MCF 10A (cell line): ENCODE measurements around the gene MAPKAP1. TPM values are rescaled to one million over a fixed set of nuclear protein-coding genes. Genes with fewer than 3 reads are reported as not detected.

Source experiments
- BruUV-seq: library from RNA; stranded (reverse); fragments of 400-500 nt; replicated peaks from 2 replicates; lab custom pipeline; 2021; lab: Mats Ljungman, UMichigan
- CTCF ChIA-PET: fragments of 300-600 bp; sonication (Branson Sonifier 250); formaldehyde crosslinking; extraction: SDS; loops from one replicate; lab custom pipeline; 2021; ENCODE audit warnings: antibody characterized with exemption, inconsistent platforms; lab: Yijun Ruan, JAX
- POLR2A ChIA-PET: fragments of 300-600, 350-650 bp; sonication (Branson Sonifier 250); formaldehyde crosslinking; extraction: SDS; loops from one replicate; lab custom pipeline; 2020; ENCODE audit warnings: antibody characterized with exemption, inconsistent platforms; lab: Yijun Ruan, JAX
- DNase-seq: peaks from one replicate; pipeline ENCODE4 v3.0.0-alpha.2; 2018; ENCODE audit not compliant: unreplicated experiment
- H3K27ac Mint-ChIP-seq: one replicate; pipeline ENCODE4 v1.8.0; 2022; ENCODE audit warnings: mild to moderate bottlenecking, low read depth, mixed read lengths; ENCODE audit not compliant: unreplicated experiment
- H3K27me3 Mint-ChIP-seq: one replicate; pipeline ENCODE4 v1.8.0; 2022; ENCODE audit warnings: mixed read lengths; ENCODE audit not compliant: insufficient read depth, unreplicated experiment
- H3K36me3 Mint-ChIP-seq: one replicate; pipeline ENCODE4 v1.8.0; 2022; ENCODE audit warnings: mild to moderate bottlenecking, moderate library complexity, mixed read lengths; ENCODE audit not compliant: insufficient read depth, unreplicated experiment
- H3K4me1 Mint-ChIP-seq: one replicate; pipeline ENCODE4 v1.8.0; 2022; ENCODE audit warnings: mixed read lengths; ENCODE audit not compliant: insufficient read depth, unreplicated experiment
- H3K4me3 Mint-ChIP-seq: one replicate; pipeline ENCODE4 v1.8.0; 2022; ENCODE audit warnings: mild to moderate bottlenecking, moderate library complexity, mixed read lengths; ENCODE audit not compliant: unreplicated experiment
- H3K9me3 Mint-ChIP-seq: one replicate; pipeline ENCODE4 v1.8.0; 2022; ENCODE audit warnings: mixed read lengths; ENCODE audit not compliant: unreplicated experiment
- CTCF ChIP-seq: fragments of 200-600 bp; IDR thresholded peaks from one replicate; pipeline ENCODE4 v1.8.0; 2022; ENCODE audit warnings: antibody characterized with exemption, mild to moderate bottlenecking; ENCODE audit not compliant: unreplicated experiment
- intact Hi-C: fragments of 100-400 bp; cut with micrococcal nuclease; formaldehyde crosslinking; loops from 2 replicates; pipeline ENCODE4 v1.14.1; 2022
- total RNA-seq: library from RNA; stranded (reverse); gene quantifications from 2 replicates; pipeline ENCODE4 v1.2.3, GENCODE V29; 2022

The MAPKAP1 gene
- total RNA-seq, 1 experiment from 2014 or later, result 74.9 TPM

DNA sequence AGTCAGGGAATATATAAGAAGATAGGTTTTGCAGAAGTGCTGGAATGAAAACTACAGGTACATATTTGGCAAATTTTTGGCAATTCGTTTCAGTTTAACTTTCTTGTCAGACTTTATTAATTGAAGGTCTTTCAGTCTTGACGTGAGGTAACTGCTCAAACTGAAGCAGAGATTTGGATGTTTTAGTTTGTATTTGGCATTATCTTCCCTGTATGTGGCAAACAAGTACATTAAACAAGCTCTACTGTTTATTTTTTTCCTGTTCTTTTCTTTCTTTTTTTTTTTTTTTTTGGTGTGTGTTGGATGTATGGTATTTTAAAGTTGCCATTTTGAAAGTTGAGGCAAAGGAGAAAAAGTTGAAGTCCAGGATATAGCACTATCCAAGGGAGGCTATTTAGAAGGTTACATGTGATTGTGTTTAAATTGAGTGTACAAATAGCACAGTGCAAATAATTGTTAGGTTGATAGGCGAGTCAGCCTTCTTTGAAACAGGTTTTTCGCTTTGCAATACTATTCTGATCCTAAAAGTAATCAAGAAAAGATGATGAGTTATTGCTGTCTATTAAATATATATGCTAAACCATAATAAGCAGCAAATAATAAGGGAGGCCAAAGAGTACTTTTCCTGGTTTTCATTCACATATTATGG is 42.4 kb upstream of the MAPKAP1 start:
- BruUV-seq, result TSS peak; percentile 42

DNA sequence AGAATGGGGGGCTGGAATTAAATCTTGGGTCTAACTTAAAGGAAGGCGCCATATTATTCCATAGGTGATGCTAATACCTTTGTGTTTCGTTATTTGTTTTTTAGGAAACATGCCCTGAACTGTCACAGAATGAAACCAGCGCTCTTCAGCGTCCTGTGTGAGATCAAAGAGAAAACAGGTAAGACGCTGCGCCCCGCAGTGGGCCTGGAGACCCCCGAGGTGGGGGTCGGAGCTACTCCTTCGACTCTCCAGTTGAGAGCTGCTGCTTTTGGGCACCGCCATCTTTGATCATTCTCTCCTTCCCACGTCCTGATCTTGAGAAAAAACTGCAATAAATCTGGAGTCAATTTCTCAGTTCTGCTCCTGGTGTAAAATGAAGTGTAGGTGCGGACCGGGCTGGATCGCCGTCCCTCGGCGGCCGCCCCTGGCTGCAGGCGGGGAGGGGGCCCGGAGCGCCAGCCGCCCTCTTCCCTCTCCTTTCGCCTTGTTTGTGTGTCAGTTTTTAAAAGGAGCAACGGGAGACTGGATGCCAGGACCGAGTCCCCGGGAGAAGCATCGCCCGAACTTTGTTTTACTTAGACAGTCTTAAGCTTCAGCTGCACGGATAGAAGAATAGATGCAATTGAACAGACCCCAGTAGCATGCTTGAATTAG is 41.6 kb upstream of the MAPKAP1 start:
- intact Hi-C loops, result loop anchor here (5.0 to 10.0 kb wide), 5 partner anchors 46 to 746 kb away; no protein-coding TSS in a partner anchor
- CTCF ChIA-PET, result interaction anchor here (0.6 to 1.1 kb wide), 4 partner anchors 17 to 650 kb away, joined by 3 to 5 read pairs (median 4); no protein-coding TSS in a partner anchor
- peak overlapping the region; percentile 84 for H3K4me3 Mint-ChIP-seq
- no peaks in the 10 kb centered on the region for H3K36me3 Mint-ChIP-seq
- no peak for TF ChIP-seq CTCF
- no TSS peak for BruUV-seq
- no peaks in the 10 kb centered on the region for H3K27me3 Mint-ChIP-seq
- H3K9me3 Mint-ChIP-seq, result no peaks in the 10 kb centered on the region
- POLR2A ChIA-PET, result interaction anchor here (0.7 to 3.9 kb wide), 14 partner anchors 8 to 183 kb away, joined by 3 to 31 read pairs (median 4); partner anchors contain the start of gene MAPKAP1
- DNase-seq, result peak; percentile 34
- H3K4me1 Mint-ChIP-seq, result peaks cover 34% of the 10 kb centered on the region
- H3K27ac Mint-ChIP-seq, result peak overlapping the region; percentile 80

More for the DNA sequence above, 42.4 kb upstream of the MAPKAP1 start:
- no peak for TF ChIP-seq CTCF
- ChIA-PET CTCF (interaction anchor here (0.7 to 1.1 kb wide), 5 partner anchors 189 to 870 kb away, joined by 4 to 5 read pairs (median 5); no protein-coding TSS in a partner anchor), POLR2A (interaction anchor here (0.8 to 3.9 kb wide), 14 partner anchors 7 to 508 kb away, joined by 3 to 31 read pairs (median 5); partner anchors contain the start of genes HSPA5 and MAPKAP1)
- Mint-ChIP-seq H3K36me3 (no peaks in the 10 kb centered on the region), H3K4me1 (peaks cover 34% of the 10 kb centered on the region), H3K9me3 (no peaks in the 10 kb centered on the region), H3K4me3 (peak overlapping the region; percentile 84), H3K27me3 (no peaks in the 10 kb centered on the region), H3K27ac (peak overlapping the region; percentile 80)
- intact Hi-C loops, result loop anchor here (5.0 to 10.0 kb wide), 5 partner anchors 47 to 745 kb away; no protein-coding TSS in a partner anchor
- DNase-seq, result peak; percentile 16

DNA sequence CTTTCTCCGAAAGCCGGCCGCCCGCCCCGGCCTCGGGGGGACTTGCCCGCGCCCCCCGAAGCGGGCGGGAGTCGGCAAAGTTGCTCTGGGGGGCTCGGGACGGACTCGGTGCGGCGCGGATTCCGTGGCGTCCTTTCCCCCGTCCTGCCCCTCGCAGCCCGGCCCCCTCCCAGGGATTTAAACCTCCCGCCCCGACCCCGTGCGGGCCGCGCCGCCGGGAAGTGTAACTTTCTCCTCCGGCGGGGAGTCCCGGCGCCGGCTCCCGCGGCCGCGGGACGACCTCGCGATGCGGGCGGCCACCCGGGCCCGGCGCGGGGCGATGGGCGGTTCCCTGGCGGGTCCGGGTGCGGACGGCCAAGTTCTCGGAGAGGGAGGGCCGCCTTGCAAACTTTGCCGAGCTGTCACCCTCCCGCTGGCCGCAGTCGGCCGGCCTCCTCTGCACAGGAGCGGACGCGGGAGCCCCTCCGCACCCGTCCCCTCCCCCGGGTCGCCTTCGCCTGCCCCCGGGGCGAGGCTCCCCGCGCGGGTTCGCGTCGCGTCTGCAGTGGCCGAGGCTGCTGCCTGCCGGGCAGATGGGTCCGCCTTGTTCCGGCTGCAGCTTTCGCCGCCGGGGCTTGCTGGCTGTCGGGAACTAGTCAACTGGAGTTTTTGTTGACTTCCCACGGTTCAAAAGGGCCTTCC is 40.9 kb upstream of the MAPKAP1 start:
- ChIA-PET CTCF (no interaction called here), POLR2A (interaction anchor here (0.7 to 3.9 kb wide), 12 partner anchors 9 to 184 kb away, joined by 3 to 31 read pairs (median 4); partner anchors contain the start of gene MAPKAP1)
- Mint-ChIP-seq H3K9me3 (no peaks in the 10 kb centered on the region), H3K4me1 (peaks cover 34% of the 10 kb centered on the region), H3K36me3 (no peaks in the 10 kb centered on the region), H3K27ac (peak overlapping the region; percentile 80), H3K4me3 (peak overlapping the region; percentile 84), H3K27me3 (no peaks in the 10 kb centered on the region)
- intact Hi-C loops, result loop anchor here (2.0 to 10.0 kb wide), 7 partner anchors 46 to 747 kb away; no protein-coding TSS in a partner anchor
- TF ChIP-seq CTCF, result no peak
- BruUV-seq, result no TSS peak
- DNase-seq, result peak; percentile 28
